Measurements from ENCODE around the gene RHOT1. TPM values are rescaled to one million over a fixed set of nuclear protein-coding genes. Genes with fewer than 3 reads are reported as not detected.

The RHOT1 gene
- total RNA-seq, 1 experiment from 2014 or later = 24.4 TPM

- WGBS (ENCODE audit: extremely low coverage, insufficient read length, low lambda C conversion rate) = no CpG with 5 or more reads among the region's 3 CpGs
- Histone ChIP-seq H3K79me1 (ENCODE audit: insufficient read depth, low read depth, low read length, poor library complexity, severe bottlenecking) (no peaks in the 10 kb centered on the region), H3K4ac (ENCODE audit: low read depth, low read length) (no peak overlapping the region), H3K27me3 (ENCODE audit: insufficient read depth, low read length) (no peaks in the 10 kb centered on the region), H3K4me1 (ENCODE audit: insufficient read depth, low read length) (no peaks in the 10 kb centered on the region), H4K8ac (replicated peaks; ENCODE audit: insufficient read length, low read depth, low read length) (no peak overlapping the region), H3K27ac (ENCODE audit: insufficient read length, low read depth, low read length) (no peak overlapping the region), H4K20me1 (ENCODE audit: control insufficient read depth, insufficient read depth, insufficient read length) (no peaks in the 10 kb centered on the region), H2BK120ac (ENCODE audit: low read depth, low read length, poor library complexity, severe bottlenecking) (no peak overlapping the region), H2AK5ac (ENCODE audit: insufficient read length, low read length) (no peak overlapping the region), H2BK20ac (ENCODE audit: low read depth, low read length, poor library complexity, severe bottlenecking) (no peak overlapping the region), H3K79me2 (ENCODE audit: insufficient read depth, low read length) (no peaks in the 10 kb centered on the region), H3T11ph (ENCODE audit: low read length) (no peak overlapping the region), H4K91ac (ENCODE audit: insufficient read length, low read depth, low read length) (no peak overlapping the region), H3K56ac (ENCODE audit: insufficient read length, low read depth, low read length) (no peak overlapping the region), H2BK12ac (ENCODE audit: insufficient read length, low read depth, low read length) (no peak overlapping the region), H3K23ac (ENCODE audit: insufficient read length, low read depth, low read length) (no peak overlapping the region), H3K23me2 (ENCODE audit: insufficient read length, low read depth, low read length, poor library complexity, severe bottlenecking) (no peaks in the 10 kb centered on the region), H2BK5ac (ENCODE audit: insufficient read length, low read length) (no peak overlapping the region), H2AFZ (ENCODE audit: low read length) (no peak overlapping the region), H3K14ac (ENCODE audit: insufficient read depth, low read length) (no peak overlapping the region), H4K5ac (ENCODE audit: insufficient read length, low read depth, low read length) (no peak overlapping the region), H3K9me3 (ENCODE audit: control insufficient read depth, low read depth, low read length) (no peaks in the 10 kb centered on the region), H3K18ac (ENCODE audit: insufficient read length, low read depth, low read length) (no peak overlapping the region), H2BK15ac (ENCODE audit: low read depth, low read length) (no peak overlapping the region), H3K4me2 (ENCODE audit: insufficient read depth, insufficient read length, low read length) (no peak overlapping the region), H3K9ac (ENCODE audit: extremely low read depth, insufficient read length, low read length) (no peak overlapping the region)
- TF ChIP-seq CTCF (conservative IDR thresholded peaks at IDR 0.05) = no peak; the same call in 2 of the 3 replicates
- DNase-seq = no peak
- Mint-ChIP-seq H3K9me3 (no peaks in the 10 kb centered on the region), H3K4me3 (no peak overlapping the region), H3K4me1 (peaks cover 10 to 11% of the 10 kb centered on the region in 2 experiments), H3K27me3 (ENCODE audit: low read depth) (no peaks in the 10 kb centered on the region), H3K36me3 (ENCODE audit: insufficient read depth in 1 of 3, low read depth in 3 of 3) (peaks cover 0 to 6% (median 2%) of the 10 kb centered on the region in 3 experiments; a peak in 3 of 7 replicates), H3K27ac (no peak overlapping the region; a peak in 1 of 7 replicates)
Measured at GRCh38 chr17:32222621-32223020, 80.3 kb downstream of the RHOT1 start.

Data from H9 (cell line).